Measurements from ENCODE around the gene CACNA2D2. TPM values are rescaled to one million over a fixed set of nuclear protein-coding genes. Genes with fewer than 3 reads are reported as not detected.

Gene CACNA2D2
- total RNA-seq, 1 donor from 2014 or later, result 19.4 TPM

DNA sequence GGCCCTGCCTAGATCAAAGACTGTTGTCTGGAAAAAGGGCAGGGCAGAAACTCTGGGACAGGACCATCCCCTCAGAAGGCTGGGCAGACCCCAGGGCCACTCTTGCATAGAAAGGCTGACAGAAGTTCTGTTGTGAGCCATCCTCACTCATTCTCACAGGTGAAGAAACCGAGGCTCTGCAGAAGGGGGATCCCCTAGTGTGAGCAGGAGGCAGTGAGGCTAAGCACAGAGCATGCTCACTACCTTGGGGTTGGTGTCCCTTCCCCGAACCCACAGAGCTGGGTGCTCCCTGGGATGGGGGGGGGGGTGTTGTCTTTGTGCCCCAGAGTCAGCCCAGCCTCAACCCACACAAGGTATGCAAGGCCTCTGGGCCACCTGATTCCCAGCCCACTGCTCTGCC is 93.2 kb downstream of the CACNA2D2 start:
- no peaks in the 10 kb centered on the region for H3K36me3 Mint-ChIP-seq

DNA sequence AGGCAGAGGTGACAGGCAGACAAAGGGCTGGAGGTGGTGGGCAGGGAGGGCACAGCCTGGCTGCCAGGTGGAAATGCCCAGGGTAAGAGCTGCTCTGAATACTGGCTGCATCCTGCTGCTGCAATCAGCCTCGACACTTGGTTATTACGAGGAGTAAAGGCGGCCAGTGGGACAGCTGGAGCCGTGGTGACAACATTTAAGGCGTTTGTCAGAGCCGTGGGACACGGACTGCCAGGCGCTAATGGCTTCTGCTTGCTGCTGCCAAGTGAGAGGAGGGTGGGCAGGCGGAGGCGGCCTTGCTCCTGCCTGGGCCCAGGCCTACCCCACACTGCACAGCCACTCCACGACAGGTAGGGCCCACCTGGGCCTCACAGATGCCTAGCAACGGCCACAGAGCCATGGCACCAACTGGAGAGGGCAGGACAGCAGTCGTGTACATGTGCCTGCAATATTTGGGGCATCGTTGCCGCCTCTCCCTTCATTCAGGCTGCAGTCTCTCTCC is 94.9 kb downstream of the CACNA2D2 start:
- no peak overlapping the region for H3K4me3 Mint-ChIP-seq
- H3K36me3 Mint-ChIP-seq, result no peaks in the 10 kb centered on the region
- TF ChIP-seq, protein P1, sequence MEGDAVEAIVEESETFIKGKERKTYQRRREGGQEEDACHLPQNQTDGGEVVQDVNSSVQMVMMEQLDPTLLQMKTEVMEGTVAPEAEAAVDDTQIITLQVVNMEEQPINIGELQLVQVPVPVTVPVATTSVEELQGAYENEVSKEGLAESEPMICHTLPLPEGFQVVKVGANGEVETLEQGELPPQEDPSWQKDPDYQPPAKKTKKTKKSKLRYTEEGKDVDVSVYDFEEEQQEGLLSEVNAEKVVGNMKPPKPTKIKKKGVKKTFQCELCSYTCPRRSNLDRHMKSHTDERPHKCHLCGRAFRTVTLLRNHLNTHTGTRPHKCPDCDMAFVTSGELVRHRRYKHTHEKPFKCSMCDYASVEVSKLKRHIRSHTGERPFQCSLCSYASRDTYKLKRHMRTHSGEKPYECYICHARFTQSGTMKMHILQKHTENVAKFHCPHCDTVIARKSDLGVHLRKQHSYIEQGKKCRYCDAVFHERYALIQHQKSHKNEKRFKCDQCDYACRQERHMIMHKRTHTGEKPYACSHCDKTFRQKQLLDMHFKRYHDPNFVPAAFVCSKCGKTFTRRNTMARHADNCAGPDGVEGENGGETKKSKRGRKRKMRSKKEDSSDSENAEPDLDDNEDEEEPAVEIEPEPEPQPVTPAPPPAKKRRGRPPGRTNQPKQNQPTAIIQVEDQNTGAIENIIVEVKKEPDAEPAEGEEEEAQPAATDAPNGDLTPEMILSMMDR (conservative IDR thresholded peaks at IDR 0.05), result no peak
- peaks cover 2% of the 10 kb centered on the region for H3K27me3 Mint-ChIP-seq
- H3K27ac Mint-ChIP-seq, result no peak overlapping the region
- H3K4me1 Mint-ChIP-seq (ENCODE audit: unreplicated experiment), result peaks cover 5% of the 10 kb centered on the region
- H3K9me3 Mint-ChIP-seq, result no peaks in the 10 kb centered on the region
- DNase-seq (ENCODE audit: extremely low spot score, unreplicated experiment), result no peak

More for the DNA sequence above, 93.2 kb downstream of the CACNA2D2 start:
- no peak for DNase-seq (ENCODE audit: extremely low spot score, unreplicated experiment)
- TF ChIP-seq, protein P1 (conservative IDR thresholded peaks at IDR 0.05), result no peak
- no peaks in the 10 kb centered on the region for H3K27me3 Mint-ChIP-seq
- no peak overlapping the region for H3K4me3 Mint-ChIP-seq
- peaks cover 5% of the 10 kb centered on the region for H3K4me1 Mint-ChIP-seq (ENCODE audit: unreplicated experiment)
- no peak overlapping the region for H3K27ac Mint-ChIP-seq
- H3K9me3 Mint-ChIP-seq, result no peaks in the 10 kb centered on the region

GRCh38 chr3:50406487-50406886 is 96.9 kb downstream of the CACNA2D2 start:
- Mint-ChIP-seq H3K27ac (no peak overlapping the region), H3K27me3 (peaks cover 7% of the 10 kb centered on the region), H3K36me3 (no peaks in the 10 kb centered on the region), H3K4me3 (no peak overlapping the region), H3K4me1 (ENCODE audit: unreplicated experiment) (no peaks in the 10 kb centered on the region), H3K9me3 (no peaks in the 10 kb centered on the region)
- TF ChIP-seq, protein P1 (conservative IDR thresholded peaks at IDR 0.05), result no peak
- DNase-seq (ENCODE audit: extremely low spot score, unreplicated experiment), result no peak

DNA sequence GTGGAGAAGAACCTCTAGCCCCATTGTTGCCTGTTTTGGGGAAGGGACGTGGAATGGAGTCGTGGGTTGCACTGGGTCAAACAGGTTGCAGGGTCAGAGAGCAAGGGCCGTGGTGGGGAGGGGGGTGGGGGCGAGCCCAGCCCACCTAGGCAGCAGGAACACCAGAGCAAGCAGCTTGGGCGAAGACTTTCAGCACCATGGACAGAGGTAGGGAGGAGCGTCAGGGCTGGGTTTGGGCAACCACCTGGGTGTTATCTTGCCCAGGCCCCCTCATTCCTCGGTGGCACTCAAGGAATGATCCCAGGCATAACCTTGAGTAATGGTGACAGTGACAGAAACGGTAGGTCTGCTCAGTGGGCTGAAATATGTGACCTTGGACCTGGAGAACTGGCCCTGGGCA is 98.2 kb downstream of the CACNA2D2 start:
- Mint-ChIP-seq H3K9me3 (no peaks in the 10 kb centered on the region), H3K27me3 (peaks cover 7% of the 10 kb centered on the region), H3K4me1 (ENCODE audit: unreplicated experiment) (no peaks in the 10 kb centered on the region), H3K4me3 (no peak overlapping the region), H3K36me3 (no peaks in the 10 kb centered on the region), H3K27ac (no peak overlapping the region)
- TF ChIP-seq, protein P1 (conservative IDR thresholded peaks at IDR 0.05), result no peak
- DNase-seq (ENCODE audit: extremely low spot score, unreplicated experiment), result no peak

- Mint-ChIP-seq H3K4me1 (ENCODE audit: unreplicated experiment) (no peaks in the 10 kb centered on the region), H3K27ac (no peak overlapping the region), H3K27me3 (peaks cover 7% of the 10 kb centered on the region), H3K36me3 (no peaks in the 10 kb centered on the region), H3K9me3 (no peaks in the 10 kb centered on the region), H3K4me3 (no peak overlapping the region)
- TF ChIP-seq, protein P1 (conservative IDR thresholded peaks at IDR 0.05), result no peak
- DNase-seq (ENCODE audit: extremely low spot score, unreplicated experiment), result no peak
These were observed 101.3 kb downstream of the CACNA2D2 start for GRCh38 chr3:50401978-50402595.
